Endometrium (tissue), 2 donors: Measurements from ENCODE around the gene FARS2.
"Not testable (repeated sequence)": the region's sequence is repeated elsewhere in the genome, so short reads cannot be mapped to it uniquely, and the experiment has no call there.

Source experiments
- FAIRE-seq: peaks from 2 replicates; lab custom pipeline; 2012; peaks lifted over from hg19 to GRCh38; lab: Jason Lieb, UNC
- donor health status: control.
- donor health status: control.

Gene FARS2

GRCh38 chr6:5540370-5540769, 279.1 kb downstream of the FARS2 start:
- no peak for FAIRE-seq

- FAIRE-seq: no peak
Observed at GRCh38 chr6:5541025-5541424, 279.7 kb downstream of the FARS2 start.

GRCh38 chr6:5541751-5542432, 280.6 kb downstream of the FARS2 start:
- no peak for FAIRE-seq

- FAIRE-seq: no peak
Observed at GRCh38 chr6:5547556-5547955, 286.2 kb downstream of the FARS2 start.

- no peak for FAIRE-seq
Observed at GRCh38 chr6:5550631-5551030, 289.3 kb downstream of the FARS2 start.

- FAIRE-seq: no peak
Observed at GRCh38 chr6:5552243-5552642, 290.9 kb downstream of the FARS2 start.

- no peak for FAIRE-seq
Observed at GRCh38 chr6:5553767-5554166, 292.5 kb downstream of the FARS2 start.

- no peak for FAIRE-seq
Observed at GRCh38 chr6:5554226-5554625, 292.9 kb downstream of the FARS2 start.

- no peak for FAIRE-seq
Observed at GRCh38 chr6:5556011-5556410, 294.7 kb downstream of the FARS2 start.

- FAIRE-seq: no peak
Observed at GRCh38 chr6:5557506-5557905, 296.2 kb downstream of the FARS2 start.

GRCh38 chr6:5559651-5560050, 298.3 kb downstream of the FARS2 start:
- no peak for FAIRE-seq

- no peak for FAIRE-seq
Observed at GRCh38 chr6:5562277-5562676, 301.0 kb downstream of the FARS2 start.

- no peak for FAIRE-seq
Observed at GRCh38 chr6:5563086-5563485, 301.8 kb downstream of the FARS2 start.

GRCh38 chr6:5564746-5565145, 303.4 kb downstream of the FARS2 start:
- FAIRE-seq: not testable (repeated sequence)

GRCh38 chr6:5565971-5566370, 304.7 kb downstream of the FARS2 start:
- FAIRE-seq: no peak

GRCh38 chr6:5566718-5567117, 305.4 kb downstream of the FARS2 start:
- FAIRE-seq: no peak

- FAIRE-seq: no peak
Observed at GRCh38 chr6:5567352-5567751, 306.0 kb downstream of the FARS2 start.

- no peak for FAIRE-seq
Observed at GRCh38 chr6:5567890-5568289, 306.6 kb downstream of the FARS2 start.

GRCh38 chr6:5569491-5569890, 308.2 kb downstream of the FARS2 start:
- no peak for FAIRE-seq

- no peak for FAIRE-seq
Observed at GRCh38 chr6:5570641-5571040, 309.3 kb downstream of the FARS2 start.

- FAIRE-seq: no peak
Observed at GRCh38 chr6:5580736-5581581, 319.6 kb downstream of the FARS2 start.

GRCh38 chr6:5582762-5583161, 321.4 kb downstream of the FARS2 start:
- no peak for FAIRE-seq

- no peak for FAIRE-seq
Observed at GRCh38 chr6:5583528-5583927, 322.2 kb downstream of the FARS2 start.

GRCh38 chr6:5584078-5584482, 322.8 kb downstream of the FARS2 start:
- FAIRE-seq: no peak
